Endometrial microvascular endothelial cells (primary cell): Measurements from ENCODE around the gene HEPACAM2. TPM values are rescaled to one million over a fixed set of nuclear protein-coding genes. Genes with fewer than 3 reads are reported as not detected.

Experiments used
- in situ Hi-C: cut with HindIII; loops from 2 replicates; pipeline ENCODE4 v1.10.0; 2017; ENCODE audit warnings: low sequenced_read_pairs, low pct_unique_long_range_greater_than_20kb; ENCODE audit errors: inconsistent ontology term
- total RNA-seq: library from RNA; depleted of rRNA; stranded (reverse); fragments of >200 nt; gene quantifications from one replicate; pipeline ENCODE4 v1.2.3, GENCODE V29; 2015; ENCODE audit errors: inconsistent ontology term

Gene HEPACAM2
- total RNA-seq, 1 donor from 2014 or later: not detected

DNA sequence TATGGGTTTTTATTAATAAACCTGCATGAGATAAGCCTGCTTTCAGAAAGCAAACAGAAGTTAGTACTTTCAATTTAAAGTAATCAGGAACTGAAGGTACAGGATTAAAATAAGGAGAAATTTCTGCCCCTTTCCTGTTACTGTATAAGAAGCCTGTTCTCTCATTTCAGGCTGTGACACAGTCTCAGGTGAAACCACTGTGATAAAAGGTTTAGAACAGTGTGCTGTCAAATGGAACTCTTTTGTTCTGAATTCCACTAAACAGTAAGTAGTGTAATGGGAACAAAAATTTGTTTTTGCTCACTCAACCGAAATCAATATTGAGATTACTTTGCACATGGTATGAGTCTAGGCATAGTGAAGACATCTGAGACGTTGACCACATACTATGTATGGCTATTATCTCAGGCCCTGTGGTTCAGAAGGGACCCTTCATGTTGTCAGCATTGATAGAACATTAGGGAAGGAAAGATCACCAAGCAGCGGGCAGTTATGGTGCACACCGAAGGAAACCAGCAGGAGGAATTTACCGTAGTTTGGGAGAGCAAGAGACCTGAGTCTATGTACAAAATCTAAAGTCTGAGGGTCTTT, 14.9 kb downstream of the HEPACAM2 start:
- in situ Hi-C loops: no loop called here

DNA sequence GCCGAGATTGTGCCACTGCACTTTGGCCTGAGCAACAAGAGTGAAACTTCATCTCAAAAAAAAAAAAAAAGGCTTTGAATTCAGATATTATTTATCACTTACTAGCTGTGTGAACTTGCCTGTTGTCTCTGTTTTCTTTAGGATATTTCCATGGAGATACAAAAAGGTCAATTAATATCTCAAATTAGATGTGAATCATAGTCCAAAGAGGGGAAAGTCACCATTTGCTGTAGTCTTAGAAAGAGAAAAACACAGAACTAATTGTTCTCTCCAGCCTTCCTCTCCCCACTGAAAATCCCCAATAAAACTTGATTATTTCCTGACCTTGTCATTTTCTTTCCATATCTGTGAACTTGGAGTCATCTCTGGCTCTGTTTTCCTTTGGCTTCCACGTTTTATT, 21.2 kb downstream of the HEPACAM2 start:
- in situ Hi-C loops: no loop called here

DNA sequence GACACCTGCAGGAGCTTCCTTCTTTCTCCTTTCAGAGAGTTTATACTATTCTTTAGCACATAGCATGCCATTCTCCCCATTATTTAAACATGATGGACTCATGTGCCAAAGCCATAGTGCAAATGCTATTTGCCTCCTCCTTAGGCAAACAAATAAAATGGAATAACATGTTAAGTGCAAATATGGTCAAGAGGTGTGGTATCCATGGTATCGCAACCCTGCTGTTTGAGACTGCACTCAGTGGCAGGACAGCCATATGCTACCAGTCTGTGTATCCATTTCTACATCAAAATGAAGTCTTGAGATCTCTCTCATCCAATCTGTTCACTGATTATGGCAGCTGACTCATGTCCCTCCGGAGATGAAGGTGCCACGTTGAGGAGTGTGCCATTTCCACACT, 22.8 kb downstream of the HEPACAM2 start:
- in situ Hi-C loops: no loop called here

DNA sequence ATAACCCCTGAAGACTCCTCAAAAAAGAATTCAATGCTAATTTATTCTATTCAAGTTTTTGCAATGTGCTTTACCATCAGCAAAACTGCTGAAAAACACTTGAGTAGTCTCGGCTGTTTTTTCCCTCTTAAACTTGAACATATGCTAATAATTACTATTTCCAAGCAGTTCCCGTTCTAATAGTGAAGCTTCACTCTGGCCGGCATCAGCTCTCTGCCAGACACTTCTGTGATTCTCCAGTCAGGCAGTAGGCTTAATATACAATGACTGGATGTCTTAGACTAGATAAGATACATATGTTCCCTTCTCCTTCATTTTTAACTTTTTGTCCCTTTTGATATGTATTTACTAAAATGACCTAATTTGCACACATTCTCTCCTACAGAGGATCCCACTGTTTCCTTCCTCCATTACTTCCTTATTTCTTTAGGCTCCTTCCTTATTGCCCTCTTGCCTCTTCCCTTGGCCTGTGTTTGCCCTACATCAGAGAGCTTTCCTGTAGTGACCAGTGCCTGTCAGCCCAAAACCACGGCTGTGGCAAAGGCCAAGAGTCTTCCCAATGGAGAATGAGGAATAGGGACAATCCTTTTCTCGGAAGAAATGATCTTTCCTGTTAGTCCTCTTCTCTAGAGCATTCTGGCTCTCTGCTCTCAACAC, 23.5 kb downstream of the HEPACAM2 start:
- in situ Hi-C loops: no loop called here

GRCh38 chr7:93198472-93198871, 27.8 kb downstream of the HEPACAM2 start:
- in situ Hi-C loops: no loop called here

- in situ Hi-C loops: no loop called here
Measured at GRCh38 chr7:93196336-93196735, 29.9 kb downstream of the HEPACAM2 start.

- in situ Hi-C loops: no loop called here
Measured at GRCh38 chr7:93194386-93194785, 31.9 kb downstream of the HEPACAM2 start.

DNA sequence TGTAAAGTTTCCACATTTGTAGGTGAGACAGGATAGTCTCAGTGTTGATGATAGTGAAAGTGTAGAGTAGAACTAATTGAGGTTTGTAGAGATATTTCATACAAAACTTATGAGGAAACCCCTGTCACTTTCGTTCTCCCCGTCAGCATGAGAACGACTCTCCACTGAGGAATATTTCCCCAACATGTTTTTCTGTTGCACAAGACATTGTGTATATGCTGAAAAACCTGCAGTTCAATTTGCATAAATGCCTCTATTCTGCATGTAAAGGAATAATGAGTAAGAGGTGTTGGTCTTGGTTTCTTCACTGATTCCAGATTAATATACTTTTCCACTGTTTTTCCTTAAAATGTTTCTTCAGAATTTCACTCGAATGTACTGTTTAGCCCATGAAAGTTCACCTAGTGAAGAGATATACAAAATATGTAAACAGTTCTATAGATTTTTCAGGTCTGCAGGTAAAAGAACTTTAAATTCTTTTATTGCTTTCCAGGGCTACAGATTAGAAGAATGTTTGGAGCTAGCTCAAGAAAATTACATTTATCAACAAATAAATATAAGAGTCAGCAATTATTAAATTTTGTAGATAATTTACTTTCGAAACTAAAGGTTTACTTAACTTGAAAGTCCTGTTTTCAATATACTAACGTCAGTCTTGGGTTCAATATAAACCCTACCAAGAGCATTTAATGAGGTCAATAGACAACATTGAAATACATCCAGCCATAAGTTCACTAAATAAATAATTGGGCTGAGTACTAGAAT, 37.2 kb downstream of the HEPACAM2 start:
- in situ Hi-C loops: no loop called here

DNA sequence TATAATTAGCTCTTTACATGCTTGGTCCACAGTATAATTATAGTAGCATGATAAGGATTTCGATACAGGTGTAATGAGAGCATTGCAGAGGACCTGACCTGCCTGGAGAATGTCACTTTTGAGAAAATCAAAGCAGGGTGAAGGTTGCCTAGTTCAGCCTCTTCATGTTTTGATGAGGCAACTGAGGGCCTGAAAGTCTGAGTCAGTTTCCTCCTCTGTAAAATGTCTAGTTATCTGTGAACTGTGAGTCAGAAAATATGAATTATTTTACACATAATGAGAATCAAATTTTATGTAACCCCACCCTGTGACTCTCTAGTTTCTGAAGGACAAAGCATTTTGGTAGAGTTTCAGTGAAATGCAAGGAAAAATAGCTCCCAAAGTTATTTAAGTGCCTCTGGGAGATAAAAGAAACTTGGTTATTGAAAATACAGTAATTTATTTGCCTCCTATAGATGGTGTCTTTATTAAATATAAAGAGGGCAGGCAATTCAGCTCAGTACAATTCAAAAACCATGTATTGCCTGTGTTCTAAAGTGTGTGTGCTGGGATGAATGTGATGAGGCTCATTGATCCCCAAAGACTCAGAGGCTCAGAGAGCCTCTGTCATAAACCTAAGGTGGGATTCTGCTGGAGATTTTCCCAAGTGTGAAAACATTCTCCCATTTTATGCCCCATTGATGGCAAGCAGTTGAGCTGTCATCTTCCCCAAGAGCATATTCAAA, 40.8 kb downstream of the HEPACAM2 start:
- in situ Hi-C loops: no loop called here

DNA sequence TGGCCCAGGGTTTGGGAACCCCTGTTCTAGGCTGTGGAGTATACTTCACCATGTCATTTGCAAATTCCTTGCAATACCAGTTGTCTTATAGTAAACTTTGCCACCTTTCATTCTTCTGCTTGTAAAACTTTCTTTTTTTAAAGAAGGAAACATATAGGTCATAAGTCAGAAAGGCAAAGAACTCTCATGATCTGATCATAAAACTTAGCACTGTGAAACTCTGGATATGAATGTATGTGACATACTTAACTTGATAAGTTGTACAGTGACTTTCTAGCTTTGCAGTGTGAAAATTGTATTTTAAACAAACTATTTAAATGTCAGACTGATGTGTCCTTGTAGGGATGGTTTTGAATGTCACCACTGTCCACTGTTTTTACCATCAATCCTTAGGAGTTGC, 47.1 kb downstream of the HEPACAM2 start:
- in situ Hi-C loops: no loop called here

GRCh38 chr7:93178213-93178612, 48.1 kb downstream of the HEPACAM2 start:
- in situ Hi-C loops: no loop called here

- in situ Hi-C loops: no loop called here
Measured at GRCh38 chr7:93176992-93177580, 49.2 kb downstream of the HEPACAM2 start.

DNA sequence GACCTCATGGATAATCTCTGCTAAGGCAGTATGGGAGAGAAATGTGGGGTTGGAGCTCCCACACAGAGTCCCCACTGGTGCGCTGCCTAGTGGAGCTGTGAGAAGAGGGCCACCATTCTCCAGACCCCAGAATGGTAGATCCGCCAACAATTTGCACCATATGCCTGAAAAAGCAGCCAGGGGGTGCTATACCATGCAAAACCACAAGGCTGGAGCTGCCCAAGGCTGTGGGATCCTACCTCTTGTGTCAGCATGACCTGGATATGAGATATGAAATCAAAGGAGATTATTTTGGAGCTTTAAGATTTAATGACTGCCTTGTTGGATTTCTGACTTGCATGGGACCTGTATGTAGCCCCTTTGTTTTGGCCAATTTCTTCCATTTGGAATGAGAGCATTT, 51.0 kb downstream of the HEPACAM2 start:
- in situ Hi-C loops: no loop called here

DNA sequence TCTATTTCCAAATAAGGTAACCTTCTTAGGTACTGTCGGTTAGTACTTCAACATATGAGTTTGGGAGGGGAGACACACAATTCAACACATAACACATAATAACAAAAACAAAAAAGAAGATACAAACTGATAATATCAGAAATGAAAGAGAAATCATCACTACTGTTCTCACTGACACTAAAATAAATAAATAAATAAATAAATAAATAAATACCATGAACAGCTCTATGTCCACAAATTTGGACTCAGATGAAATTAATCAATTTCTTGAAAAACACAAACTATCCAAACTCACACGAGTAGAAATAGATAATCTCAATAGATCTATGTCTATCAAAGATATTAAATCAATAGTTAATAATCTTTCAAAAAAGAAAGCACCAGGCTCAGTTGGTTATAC, 53.6 kb downstream of the HEPACAM2 start:
- in situ Hi-C loops: no loop called here

GRCh38 chr7:93171606-93172226, 54.6 kb downstream of the HEPACAM2 start:
- in situ Hi-C loops: no loop called here

GRCh38 chr7:93165447-93165846, 60.8 kb downstream of the HEPACAM2 start:
- in situ Hi-C loops: no loop called here

- in situ Hi-C loops: no loop called here
Measured at GRCh38 chr7:93164766-93165165, 61.5 kb downstream of the HEPACAM2 start.

- in situ Hi-C loops: no loop called here
Measured at GRCh38 chr7:93161181-93161762, 65.0 kb downstream of the HEPACAM2 start.
